Lower leg skin (tissue), 3 donors: Measurements from ENCODE around the gene FAM107A.

Experiments used
- POLR2A ChIP-seq, 2 donors: fragments of 450-650 bp; IDR thresholded peaks; one replicate each; pipeline ENCODE4 v1.6.1; 2016 to 2017; ENCODE audit warnings: antibody characterized with exemption in 2 of 2, mild to moderate bottlenecking in 1 of 2, moderate library complexity in 1 of 2
- TF ChIP-seq, protein P1 (sequence below), 3 donors: fragments of 450-650 bp; IDR thresholded peaks; one replicate each; pipeline ENCODE4 v1.5.1; 2016; ENCODE audit warnings: antibody characterized with exemption in 3 of 3, mild to moderate bottlenecking in 3 of 3, moderate library complexity in 2 of 3

DNA sequence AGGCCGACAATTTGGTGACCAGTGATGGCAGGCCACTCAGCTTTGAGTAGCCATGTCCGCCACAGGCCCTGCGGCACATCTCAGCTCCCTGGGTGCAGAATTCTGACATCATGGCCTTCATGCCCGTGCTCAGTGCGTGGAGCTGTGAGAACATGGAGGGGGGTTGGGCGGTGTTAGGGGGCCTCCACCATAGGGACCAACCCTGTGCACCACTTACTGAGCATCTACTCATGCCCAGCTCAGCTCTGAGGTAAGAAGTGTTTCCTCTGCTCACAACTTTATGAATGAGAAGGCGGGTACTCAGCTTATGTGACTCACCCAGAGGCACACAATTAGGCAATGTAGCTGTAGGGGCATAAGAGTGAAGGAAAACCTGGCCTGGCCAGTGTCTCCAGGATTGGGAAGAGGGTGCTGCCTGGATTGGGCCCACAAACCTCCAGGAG is 50.7 kb downstream of the FAM107A start:
- TF ChIP-seq, protein P1, sequence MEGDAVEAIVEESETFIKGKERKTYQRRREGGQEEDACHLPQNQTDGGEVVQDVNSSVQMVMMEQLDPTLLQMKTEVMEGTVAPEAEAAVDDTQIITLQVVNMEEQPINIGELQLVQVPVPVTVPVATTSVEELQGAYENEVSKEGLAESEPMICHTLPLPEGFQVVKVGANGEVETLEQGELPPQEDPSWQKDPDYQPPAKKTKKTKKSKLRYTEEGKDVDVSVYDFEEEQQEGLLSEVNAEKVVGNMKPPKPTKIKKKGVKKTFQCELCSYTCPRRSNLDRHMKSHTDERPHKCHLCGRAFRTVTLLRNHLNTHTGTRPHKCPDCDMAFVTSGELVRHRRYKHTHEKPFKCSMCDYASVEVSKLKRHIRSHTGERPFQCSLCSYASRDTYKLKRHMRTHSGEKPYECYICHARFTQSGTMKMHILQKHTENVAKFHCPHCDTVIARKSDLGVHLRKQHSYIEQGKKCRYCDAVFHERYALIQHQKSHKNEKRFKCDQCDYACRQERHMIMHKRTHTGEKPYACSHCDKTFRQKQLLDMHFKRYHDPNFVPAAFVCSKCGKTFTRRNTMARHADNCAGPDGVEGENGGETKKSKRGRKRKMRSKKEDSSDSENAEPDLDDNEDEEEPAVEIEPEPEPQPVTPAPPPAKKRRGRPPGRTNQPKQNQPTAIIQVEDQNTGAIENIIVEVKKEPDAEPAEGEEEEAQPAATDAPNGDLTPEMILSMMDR (IDR thresholded peaks at IDR 0.05): no peak
- no peak for TF ChIP-seq POLR2A (IDR thresholded peaks at IDR 0.05)
